Left ventricle myocardium inferior (tissue), 1 donor: ENCODE data around the gene TTLL4. TPM values are rescaled to one million over a fixed set of nuclear protein-coding genes. Genes with fewer than 3 reads are reported as not detected.

Experiments used
- DNase-seq: peaks from one replicate; pipeline ENCODE4 v3.0.0-alpha.2; 2020
- H3K27ac ChIP-seq: fragments of 200-600 bp; replicated peaks from 2 replicates; pipeline ENCODE4 v1.8.0; 2021
- H3K27me3 ChIP-seq: fragments of 200-600 bp; 2 replicates; pipeline ENCODE4 v1.8.0; 2021; ENCODE audit warnings: low read depth
- H3K36me3 ChIP-seq: fragments of 200-600 bp; 2 replicates; pipeline ENCODE4 v1.8.0; 2021
- H3K4me1 ChIP-seq: fragments of 200-600 bp; 2 replicates; pipeline ENCODE4 v1.8.0; 2021
- H3K4me3 ChIP-seq: fragments of 200-600 bp; 2 replicates; pipeline ENCODE4 v1.8.0; 2021; ENCODE audit warnings: mild to moderate bottlenecking, moderate library complexity
- H3K9me3 ChIP-seq: fragments of 200-600 bp; replicated peaks from 2 replicates; pipeline ENCODE4 v1.8.0; 2021
- CTCF ChIP-seq: fragments of 200-600 bp; IDR thresholded peaks from 2 replicates; pipeline ENCODE4 v1.8.0; 2021; ENCODE audit warnings: antibody characterized with exemption, mild to moderate bottlenecking, borderline replicate concordance
- intact Hi-C: fragments of 100-400 bp; cut with micrococcal nuclease; formaldehyde crosslinking; loops from one replicate; pipeline ENCODE4 v1.11.0; 2022
- total RNA-seq: library from RNA; stranded (reverse); fragmentation: NEBNext Ultra II Directional; extraction: Animal tissue kit (Norgen Biotek cat#: 25700); gene quantifications from one replicate; pipeline ENCODE4 v1.2.1, GENCODE V29; 2021
- donor health status: DM: no; HTN: yes; CAD: no; lungs with severe emphysema.

Gene TTLL4
- total RNA-seq, 1 donor from 2014 or later: 6.2 TPM

GRCh38 chr2:218721488-218721887 is 10.9 kb downstream of the TTLL4 start:
- Histone ChIP-seq H3K4me3 (no peak overlapping the region), H3K27ac (no peak overlapping the region), H3K9me3 (peaks cover 19% of the 10 kb centered on the region), H3K27me3 (no peaks in the 10 kb centered on the region), H3K4me1 (no peaks in the 10 kb centered on the region), H3K36me3 (peaks cover 16% of the 10 kb centered on the region)
- intact Hi-C loops: no loop called here
- no peak for TF ChIP-seq CTCF
- no peak for DNase-seq

- Histone ChIP-seq H3K4me1 (no peaks in the 10 kb centered on the region), H3K9me3 (peaks cover 23% of the 10 kb centered on the region), H3K27ac (peak overlapping the region; percentile 31), H3K4me3 (no peak overlapping the region), H3K27me3 (no peaks in the 10 kb centered on the region), H3K36me3 (peaks cover 16% of the 10 kb centered on the region)
- no peak for DNase-seq
- intact Hi-C loops: no loop called here
- TF ChIP-seq CTCF: no peak
Measured at GRCh38 chr2:218721934-218722333, 11.3 kb downstream of the TTLL4 start.

- no peaks in the 10 kb centered on the region for H3K4me1 ChIP-seq
- no peak overlapping the region for H3K4me3 ChIP-seq
- H3K27ac ChIP-seq: peak overlapping the region; percentile 31
- H3K27me3 ChIP-seq: no peaks in the 10 kb centered on the region
- peaks cover 28% of the 10 kb centered on the region for H3K9me3 ChIP-seq
- no peak for TF ChIP-seq CTCF
- intact Hi-C loops: no loop called here
- H3K36me3 ChIP-seq: peaks cover 17% of the 10 kb centered on the region
- no peak for DNase-seq
Measured at GRCh38 chr2:218722419-218722818, 11.8 kb downstream of the TTLL4 start.

- Histone ChIP-seq H3K27me3 (no peaks in the 10 kb centered on the region), H3K4me3 (no peak overlapping the region), H3K36me3 (peaks cover 21% of the 10 kb centered on the region), H3K4me1 (no peaks in the 10 kb centered on the region), H3K9me3 (peaks cover 33% of the 10 kb centered on the region), H3K27ac (peak overlapping the region; percentile 31)
- intact Hi-C loops: no loop called here
- no peak for DNase-seq
- no peak for TF ChIP-seq CTCF
Measured at GRCh38 chr2:218722876-218723785, 12.5 kb downstream of the TTLL4 start.

- H3K4me1 ChIP-seq: peaks cover 3% of the 10 kb centered on the region
- DNase-seq: no peak
- peaks cover 33% of the 10 kb centered on the region for H3K9me3 ChIP-seq
- H3K36me3 ChIP-seq: peaks cover 18% of the 10 kb centered on the region
- no peak for TF ChIP-seq CTCF
- no peaks in the 10 kb centered on the region for H3K27me3 ChIP-seq
- no peak overlapping the region for H3K27ac ChIP-seq
- intact Hi-C loops: no loop called here
- H3K4me3 ChIP-seq: no peak overlapping the region
Measured at GRCh38 chr2:218726004-218726574, 15.5 kb downstream of the TTLL4 start.
